Natural killer cell (primary cell): ENCODE measurements around the gene IL17RE. TPM values are rescaled to one million over a fixed set of nuclear protein-coding genes. Genes with fewer than 3 reads are reported as not detected.

Experiments
- ATAC-seq, 3 donors: fragments of 150-1000 bp in 2 of 3; fragments of 200-7000 bp in 1 of 3; cut with Tn5 transposase; 1 replicate in 1 of 3; 2 replicates in 2 of 3; pipeline ENCODE4 v1.10.0; 2021; ENCODE audit warnings: mild to moderate bottlenecking in 2 of 3, moderate library complexity in 2 of 3
- DNase-seq, 2 donors: peaks; one replicate each; pipeline versions ENCODE4 v3.0.0 to v3.0.0-alpha.2; 2013 to 2021; ENCODE audit warnings: mixed read lengths in 1 of 2
- H3K27ac ChIP-seq: one replicate; pipeline ENCODE4 v1.5.1; 2013; ENCODE audit warnings: mild to moderate bottlenecking, low read length
- H3K27me3 ChIP-seq: one replicate; pipeline ENCODE4 v1.6.1; 2013; ENCODE audit warnings: low read length; ENCODE audit not compliant: control insufficient read depth, insufficient read depth
- H3K36me3 ChIP-seq: one replicate; pipeline ENCODE4 v1.6.1; 2013; ENCODE audit warnings: low read length; ENCODE audit not compliant: control insufficient read depth, insufficient read depth
- H3K4me1 ChIP-seq: one replicate; pipeline ENCODE4 v1.6.1; 2013; ENCODE audit warnings: low read length; ENCODE audit not compliant: control insufficient read depth, insufficient read depth
- H3K4me3 ChIP-seq: one replicate; pipeline ENCODE4 v1.5.1; 2013; ENCODE audit warnings: low read length
- H3K9me3 ChIP-seq: one replicate; pipeline ENCODE4 v1.6.1; 2013; ENCODE audit warnings: low read length; ENCODE audit not compliant: control insufficient read depth, insufficient read depth
- H3K27ac Mint-ChIP-seq, 2 donors: one replicate each; pipeline ENCODE4 v1.8.0; 2022; ENCODE audit warnings: mild to moderate bottlenecking in 2 of 2, mixed read lengths in 2 of 2, moderate library complexity in 1 of 2
- H3K27me3 Mint-ChIP-seq, 2 donors: one replicate each; pipeline ENCODE4 v1.8.0; 2022; ENCODE audit warnings: low read depth in 2 of 2, mixed read lengths in 2 of 2
- H3K36me3 Mint-ChIP-seq: one replicate; pipeline ENCODE4 v1.8.0; 2022; ENCODE audit warnings: mixed read lengths
- H3K4me1 Mint-ChIP-seq, 2 donors: one replicate each; pipeline ENCODE4 v1.8.0; 2022; ENCODE audit warnings: mixed read lengths in 2 of 2
- H3K4me3 Mint-ChIP-seq: one replicate; pipeline ENCODE4 v1.8.0; 2022; ENCODE audit warnings: mild to moderate bottlenecking, moderate library complexity, mixed read lengths
- H3K9me3 Mint-ChIP-seq, 2 donors: one replicate each; pipeline ENCODE4 v1.8.0; 2022; ENCODE audit warnings: mixed read lengths in 2 of 2
- WGBS: methylation state at CpG from one replicate; pipeline ENCODE4 v1.1.7; 2013; ENCODE audit warnings: missing lambda C conversion rate; ENCODE audit not compliant: insufficient coverage; 5-methylcytosine and 5-hydroxymethylcytosine counted together
- intact Hi-C: fragments of 100-400 bp; cut with micrococcal nuclease; formaldehyde crosslinking; loops from one replicate; pipeline ENCODE4 v1.14.2; 2022
- total RNA-seq, 4 donors: library from RNA; stranded (reverse); fragments of 120-200 nt in 1 of 4; gene quantifications; one replicate each; pipeline versions ENCODE4 v1.2.3 to v1.2.4, GENCODE V29; 2013 to 2022
- TF ChIP-seq, protein P1 (sequence below): fragments of 200-600 bp; IDR thresholded peaks from one replicate; pipeline ENCODE4 v1.8.0; 2022; ENCODE audit warnings: antibody characterized with exemption

IL17RE gene
- total RNA-seq, 3 donors from 2014 or later (not counting 1 experiment from before 2014, with no cell fraction given) = 0.28 to 2.5 (median 1.5) TPM

DNA sequence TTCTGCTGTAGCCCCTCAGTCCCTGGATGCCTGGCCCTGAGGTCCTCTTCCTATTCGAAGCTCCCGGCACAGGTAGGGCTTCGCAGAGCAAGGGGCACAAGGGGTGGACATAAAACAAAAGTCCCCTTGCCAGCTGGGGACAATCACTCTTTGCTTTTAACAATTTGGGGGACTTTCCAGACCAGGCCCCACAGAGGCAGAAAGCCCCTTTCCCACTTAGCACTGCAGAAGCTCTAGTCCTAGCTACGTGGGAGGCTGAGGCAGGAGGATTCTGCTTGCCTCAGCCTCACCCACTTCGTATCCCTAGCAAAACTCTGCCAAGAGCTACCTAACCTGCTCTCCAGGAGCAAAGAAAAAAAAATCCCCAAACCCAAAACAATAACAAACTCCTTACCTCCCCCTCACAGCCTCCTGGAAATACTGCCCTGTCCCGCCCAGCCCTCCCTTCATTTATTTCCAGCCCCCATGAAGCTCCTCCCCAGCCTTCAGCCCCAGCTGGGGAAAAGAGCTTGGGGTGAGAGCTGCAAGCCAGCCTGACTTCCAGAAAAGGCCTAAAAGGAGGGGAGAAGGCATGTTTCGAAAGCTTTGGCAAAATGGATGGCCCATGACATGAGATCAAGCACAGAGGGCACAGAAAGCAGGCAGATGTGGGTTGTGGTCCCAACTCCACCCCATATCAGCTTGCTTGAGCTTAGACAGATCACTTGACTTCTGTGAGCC, 22.7 kb upstream of the IL17RE start, which contains the start of gene CIDEC:
Gene CIDEC (minus strand): TSS at position 424 of the 720 bp plus-strand sequence. CDS start 1,767 bp downstream, outside the sequence.
- H3K9me3 ChIP-seq = no peaks in the 10 kb centered on the region
- intact Hi-C loops = no loop called here
- no peaks in the 10 kb centered on the region for H3K27me3 Mint-ChIP-seq
- no peak for ATAC-seq
- no peaks in the 10 kb centered on the region for H3K36me3 Mint-ChIP-seq
- no peak within 1 kb of the TSS for H3K27ac Mint-ChIP-seq
- no peak within 1 kb of the TSS for H3K4me3 ChIP-seq
- no peaks in the 10 kb centered on the region for H3K36me3 ChIP-seq
- peaks cover 7 to 11% of the 10 kb centered on the region in 2 donors for H3K4me1 Mint-ChIP-seq
- no peak within 1 kb of the TSS for H3K4me3 Mint-ChIP-seq
- H3K9me3 Mint-ChIP-seq = no peaks in the 10 kb centered on the region
- H3K27me3 ChIP-seq = no peaks in the 10 kb centered on the region
- H3K27ac ChIP-seq = no peak within 1 kb of the TSS
- no peak for DNase-seq
- 83% methylated on average over 6 of the region's 7 CpGs for WGBS
- TF ChIP-seq, protein P1, sequence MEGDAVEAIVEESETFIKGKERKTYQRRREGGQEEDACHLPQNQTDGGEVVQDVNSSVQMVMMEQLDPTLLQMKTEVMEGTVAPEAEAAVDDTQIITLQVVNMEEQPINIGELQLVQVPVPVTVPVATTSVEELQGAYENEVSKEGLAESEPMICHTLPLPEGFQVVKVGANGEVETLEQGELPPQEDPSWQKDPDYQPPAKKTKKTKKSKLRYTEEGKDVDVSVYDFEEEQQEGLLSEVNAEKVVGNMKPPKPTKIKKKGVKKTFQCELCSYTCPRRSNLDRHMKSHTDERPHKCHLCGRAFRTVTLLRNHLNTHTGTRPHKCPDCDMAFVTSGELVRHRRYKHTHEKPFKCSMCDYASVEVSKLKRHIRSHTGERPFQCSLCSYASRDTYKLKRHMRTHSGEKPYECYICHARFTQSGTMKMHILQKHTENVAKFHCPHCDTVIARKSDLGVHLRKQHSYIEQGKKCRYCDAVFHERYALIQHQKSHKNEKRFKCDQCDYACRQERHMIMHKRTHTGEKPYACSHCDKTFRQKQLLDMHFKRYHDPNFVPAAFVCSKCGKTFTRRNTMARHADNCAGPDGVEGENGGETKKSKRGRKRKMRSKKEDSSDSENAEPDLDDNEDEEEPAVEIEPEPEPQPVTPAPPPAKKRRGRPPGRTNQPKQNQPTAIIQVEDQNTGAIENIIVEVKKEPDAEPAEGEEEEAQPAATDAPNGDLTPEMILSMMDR = no peak
- no peaks in the 10 kb centered on the region for H3K4me1 ChIP-seq

DNA sequence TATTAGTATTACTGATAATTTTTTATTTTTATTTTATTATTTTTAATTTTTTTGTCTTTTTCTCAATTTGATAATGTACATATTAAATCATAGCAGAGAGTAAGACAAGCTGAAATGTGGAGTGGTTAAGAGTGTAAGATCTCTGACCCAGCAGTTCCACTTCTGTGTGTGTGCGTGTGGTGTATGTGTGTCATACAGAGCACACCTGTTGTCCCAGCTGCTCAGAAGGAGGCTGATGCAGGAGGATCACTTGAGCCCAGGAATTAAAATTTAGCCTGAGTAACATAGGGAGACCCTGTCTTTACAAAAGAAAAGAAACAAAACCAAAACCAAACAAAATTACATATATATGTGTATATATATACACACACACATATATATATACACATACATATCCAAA, 21.2 kb upstream of the IL17RE start:
- Mint-ChIP-seq H3K27ac (no peak overlapping the region), H3K4me1 (peaks cover 7 to 11% of the 10 kb centered on the region in 2 donors), H3K27me3 (no peaks in the 10 kb centered on the region), H3K9me3 (no peaks in the 10 kb centered on the region), H3K36me3 (no peaks in the 10 kb centered on the region), H3K4me3 (no peak overlapping the region)
- Histone ChIP-seq H3K27ac (no peak overlapping the region), H3K27me3 (no peaks in the 10 kb centered on the region), H3K4me3 (no peak overlapping the region), H3K4me1 (no peaks in the 10 kb centered on the region), H3K36me3 (no peaks in the 10 kb centered on the region), H3K9me3 (no peaks in the 10 kb centered on the region)
- ATAC-seq (no peak), DNase-seq (no peak)
- intact Hi-C loops = no loop called here
- 100% methylated on average over 1 of the region's 1 CpG for WGBS
- TF ChIP-seq, protein P1 = no peak

DNA sequence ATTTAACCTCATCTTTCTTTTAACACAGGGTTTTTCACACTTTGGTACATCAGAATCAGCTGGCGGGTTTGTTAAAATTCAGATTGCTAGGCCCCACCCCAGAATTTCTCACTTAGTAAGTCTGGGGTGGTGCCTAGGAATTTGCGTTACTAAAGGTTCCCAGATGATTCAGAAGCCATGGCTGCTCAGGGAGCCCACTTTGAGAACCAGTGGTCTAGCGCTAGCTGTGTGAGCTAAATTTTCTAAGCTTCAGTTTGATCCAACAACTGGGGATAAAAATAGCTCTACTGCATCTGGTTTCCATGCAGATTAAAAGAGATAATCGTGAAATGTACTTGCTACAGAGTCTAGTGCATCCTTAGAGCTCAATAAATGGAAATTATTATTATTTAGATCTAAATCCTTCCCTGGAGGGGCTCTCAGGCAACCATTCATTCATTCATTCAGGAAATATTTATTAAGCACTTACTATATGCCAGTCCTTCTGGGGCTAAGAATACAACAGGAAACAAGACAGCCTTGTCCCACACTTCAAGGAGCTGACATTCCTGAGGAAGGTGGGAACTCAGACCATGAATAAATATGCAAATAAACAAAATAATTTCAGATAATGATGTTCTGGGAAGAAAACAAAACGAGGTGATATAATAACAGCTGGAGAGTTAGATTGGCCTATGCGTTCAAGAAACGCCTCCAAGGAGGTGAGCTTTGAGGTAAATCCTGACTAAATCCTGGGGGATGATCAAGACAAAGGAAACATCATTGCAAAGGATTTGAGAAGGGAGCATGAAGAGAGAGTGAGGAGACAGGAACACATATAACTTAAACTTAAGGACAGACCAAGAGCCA, 18.7 kb upstream of the IL17RE start:
- TF ChIP-seq, protein P1 = no peak
- Histone ChIP-seq H3K27ac (no peak overlapping the region), H3K36me3 (no peaks in the 10 kb centered on the region), H3K27me3 (no peaks in the 10 kb centered on the region), H3K9me3 (no peaks in the 10 kb centered on the region), H3K4me1 (no peaks in the 10 kb centered on the region), H3K4me3 (no peak overlapping the region)
- H3K4me3 Mint-ChIP-seq = peak overlapping the region; percentile 6
- WGBS = 79% methylated on average over 6 of the region's 7 CpGs
- no peaks in the 10 kb centered on the region for H3K9me3 Mint-ChIP-seq
- intact Hi-C loops = no loop called here
- DNase-seq = no peak
- no peaks in the 10 kb centered on the region for H3K36me3 Mint-ChIP-seq
- H3K4me1 Mint-ChIP-seq = peaks cover 7 to 11% of the 10 kb centered on the region in 2 donors
- ATAC-seq = peak in 2 of 3 donors; percentile 52 to 75
- no peaks in the 10 kb centered on the region for H3K27me3 Mint-ChIP-seq
- peak overlapping the region in 1 of 2 donors; percentile 4 for H3K27ac Mint-ChIP-seq
